Measurements from ENCODE around the gene ADGRB3. TPM values are rescaled to one million over a fixed set of nuclear protein-coding genes. Genes with fewer than 3 reads are reported as not detected.

Gene ADGRB3
- total RNA-seq, 4 donors from 2014 or later: 5.3 to 15.6 (median 7.6) TPM

- Histone ChIP-seq H3K36me3 (no peaks in the 10 kb centered on the region), H3K9me3 (no peaks in the 10 kb centered on the region), H3K27ac (no peak overlapping the region), H3K27me3 (no peaks in the 10 kb centered on the region), H3K4me3 (no peak overlapping the region), H3K4me1 (no peaks in the 10 kb centered on the region)
- DNase-seq: no peak
- no peak for TF ChIP-seq POLR2A (IDR thresholded peaks at IDR 0.05)
- TF ChIP-seq, protein P1, sequence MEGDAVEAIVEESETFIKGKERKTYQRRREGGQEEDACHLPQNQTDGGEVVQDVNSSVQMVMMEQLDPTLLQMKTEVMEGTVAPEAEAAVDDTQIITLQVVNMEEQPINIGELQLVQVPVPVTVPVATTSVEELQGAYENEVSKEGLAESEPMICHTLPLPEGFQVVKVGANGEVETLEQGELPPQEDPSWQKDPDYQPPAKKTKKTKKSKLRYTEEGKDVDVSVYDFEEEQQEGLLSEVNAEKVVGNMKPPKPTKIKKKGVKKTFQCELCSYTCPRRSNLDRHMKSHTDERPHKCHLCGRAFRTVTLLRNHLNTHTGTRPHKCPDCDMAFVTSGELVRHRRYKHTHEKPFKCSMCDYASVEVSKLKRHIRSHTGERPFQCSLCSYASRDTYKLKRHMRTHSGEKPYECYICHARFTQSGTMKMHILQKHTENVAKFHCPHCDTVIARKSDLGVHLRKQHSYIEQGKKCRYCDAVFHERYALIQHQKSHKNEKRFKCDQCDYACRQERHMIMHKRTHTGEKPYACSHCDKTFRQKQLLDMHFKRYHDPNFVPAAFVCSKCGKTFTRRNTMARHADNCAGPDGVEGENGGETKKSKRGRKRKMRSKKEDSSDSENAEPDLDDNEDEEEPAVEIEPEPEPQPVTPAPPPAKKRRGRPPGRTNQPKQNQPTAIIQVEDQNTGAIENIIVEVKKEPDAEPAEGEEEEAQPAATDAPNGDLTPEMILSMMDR (IDR thresholded peaks at IDR 0.05): no peak
- intact Hi-C loops (cut with DNase I; ENCODE audit: low total_unique reads): no loop called here
Observed at GRCh38 chr6:68754681-68755213, 119.7 kb downstream of the ADGRB3 start.

GRCh38 chr6:68756454-68757375 is 121.6 kb downstream of the ADGRB3 start:
- H3K9me3 ChIP-seq: no peaks in the 10 kb centered on the region
- H3K27me3 ChIP-seq: no peaks in the 10 kb centered on the region
- TF ChIP-seq, protein P1 (IDR thresholded peaks at IDR 0.05): no peak
- TF ChIP-seq POLR2A (IDR thresholded peaks at IDR 0.05): no peak
- H3K27ac ChIP-seq: no peak overlapping the region
- no peak overlapping the region for H3K4me3 ChIP-seq
- intact Hi-C loops (cut with DNase I; ENCODE audit: low total_unique reads): no loop called here
- H3K4me1 ChIP-seq: no peaks in the 10 kb centered on the region
- no peak for DNase-seq
- no peaks in the 10 kb centered on the region for H3K36me3 ChIP-seq

GRCh38 chr6:68757821-68758220 is 122.7 kb downstream of the ADGRB3 start:
- Histone ChIP-seq H3K4me3 (no peak overlapping the region), H3K36me3 (no peaks in the 10 kb centered on the region), H3K9me3 (no peaks in the 10 kb centered on the region), H3K27me3 (no peaks in the 10 kb centered on the region), H3K4me1 (no peaks in the 10 kb centered on the region), H3K27ac (no peak overlapping the region)
- TF ChIP-seq POLR2A (IDR thresholded peaks at IDR 0.05): no peak
- TF ChIP-seq, protein P1 (IDR thresholded peaks at IDR 0.05): no peak
- DNase-seq: no peak
- intact Hi-C loops (cut with DNase I; ENCODE audit: low total_unique reads): no loop called here

DNA sequence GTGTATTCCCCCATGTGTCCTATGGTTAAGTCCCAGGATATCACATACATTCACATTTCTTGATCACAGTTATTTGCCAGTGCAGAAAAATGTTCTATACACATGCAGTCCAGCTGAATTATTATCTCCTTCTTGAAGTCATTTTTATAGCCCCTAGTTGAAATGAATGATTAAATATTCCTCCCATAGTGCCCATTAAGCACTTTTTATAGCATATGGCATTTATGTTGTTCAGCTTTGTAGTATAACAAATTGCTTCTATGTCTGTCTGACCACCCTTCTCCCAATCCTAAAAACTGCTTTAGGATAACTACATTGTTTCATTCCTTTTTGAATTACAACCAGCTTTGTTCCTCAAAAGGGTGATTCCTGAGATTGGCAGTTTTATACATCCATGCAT is 123.5 kb downstream of the ADGRB3 start:
- no peak for TF ChIP-seq POLR2A (IDR thresholded peaks at IDR 0.05)
- TF ChIP-seq, protein P1 (IDR thresholded peaks at IDR 0.05): no peak
- intact Hi-C loops (cut with DNase I; ENCODE audit: low total_unique reads): no loop called here
- no peaks in the 10 kb centered on the region for H3K36me3 ChIP-seq

GRCh38 chr6:68760485-68760884 is 125.4 kb downstream of the ADGRB3 start:
- no peaks in the 10 kb centered on the region for H3K36me3 ChIP-seq
- no peak for DNase-seq

More for the DNA sequence above, 123.5 kb downstream of the ADGRB3 start:
- Histone ChIP-seq H3K27me3 (no peaks in the 10 kb centered on the region), H3K4me3 (no peak overlapping the region), H3K27ac (no peak overlapping the region), H3K4me1 (no peaks in the 10 kb centered on the region), H3K9me3 (no peaks in the 10 kb centered on the region)
- no peak for DNase-seq

More at GRCh38 chr6:68760485-68760884, 125.4 kb downstream of the ADGRB3 start:
- Histone ChIP-seq H3K4me1 (no peaks in the 10 kb centered on the region), H3K27me3 (no peaks in the 10 kb centered on the region), H3K4me3 (no peak overlapping the region), H3K27ac (no peak overlapping the region), H3K9me3 (no peaks in the 10 kb centered on the region)
- TF ChIP-seq POLR2A (IDR thresholded peaks at IDR 0.05): no peak
- TF ChIP-seq, protein P1 (IDR thresholded peaks at IDR 0.05): no peak
- intact Hi-C loops (cut with DNase I; ENCODE audit: low total_unique reads): no loop called here
